UCSD-AML1 (cell line): ENCODE data around the gene WDPCP.
"Not testable (repeated sequence)": the region's sequence is repeated elsewhere in the genome, so short reads cannot be mapped to it uniquely, and the experiment has no call there.

Experiments
- DNase-seq: peaks from one replicate; lab custom pipeline; 2025; ENCODE audit not compliant: unreplicated experiment; lab: John Stamatoyannopoulos, UW

The WDPCP gene

DNA sequence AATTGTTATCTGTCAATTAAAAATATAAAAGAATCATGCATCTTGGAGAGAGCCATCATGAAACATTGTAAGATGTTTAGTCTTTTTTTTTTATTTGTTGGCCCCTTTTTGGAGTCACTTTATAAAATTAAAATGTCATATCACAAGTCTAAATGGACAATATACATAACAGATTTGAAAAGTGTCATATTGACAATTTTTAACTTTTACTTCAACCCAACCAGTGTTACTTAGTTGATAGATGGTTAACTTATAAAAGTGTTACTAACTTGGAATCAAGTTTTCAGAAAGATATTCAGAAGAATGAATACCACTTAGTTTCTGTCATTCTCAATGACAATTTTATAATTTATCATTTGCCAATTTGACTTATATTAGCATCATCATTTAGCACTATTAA is 319.3 kb downstream of the WDPCP start:
- no peak for DNase-seq

- no peak for DNase-seq
These were observed 327.1 kb downstream of the WDPCP start for GRCh38 chr2:63261137-63261621.

DNA sequence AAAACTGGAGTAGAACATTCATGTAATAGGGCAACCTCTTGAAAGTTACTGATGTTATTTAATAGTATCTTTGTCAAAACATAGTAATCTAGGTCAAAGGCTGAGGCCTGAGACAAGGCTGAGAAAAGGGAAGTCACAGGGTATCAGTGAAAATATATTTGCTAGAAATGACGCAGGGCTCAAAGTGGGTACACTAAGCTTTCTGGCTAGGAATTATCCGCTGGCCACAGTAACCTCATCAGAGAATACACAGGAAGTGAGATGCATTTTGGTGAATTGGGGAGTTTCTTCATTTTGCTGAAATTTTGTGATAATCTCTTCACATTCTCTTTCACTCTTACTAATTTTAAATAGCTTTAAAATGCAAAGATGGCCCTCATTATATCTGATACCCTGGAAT is 330.8 kb downstream of the WDPCP start:
- DNase-seq = no peak

DNA sequence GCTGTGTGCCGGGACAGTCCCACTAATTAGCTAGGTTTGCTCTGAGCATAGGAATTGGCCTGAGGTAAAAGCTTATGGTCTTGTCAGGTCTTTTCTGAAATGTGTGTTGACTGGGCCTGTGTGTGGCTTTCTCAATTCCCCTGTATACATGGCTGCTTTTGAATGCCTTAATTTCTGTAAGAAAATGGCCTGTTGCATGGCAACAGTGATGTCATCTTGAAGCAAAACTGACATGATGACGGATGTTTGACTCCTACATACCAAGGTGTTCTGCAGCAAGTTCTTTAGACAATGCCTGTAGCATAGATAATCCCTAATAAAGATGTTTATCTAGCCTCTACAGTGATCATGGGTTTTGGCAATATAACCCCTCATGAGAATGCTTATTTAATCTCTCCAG is 339.1 kb downstream of the WDPCP start:
- DNase-seq = no peak

- DNase-seq = no peak
These were observed 345.5 kb downstream of the WDPCP start for GRCh38 chr2:63242747-63243146.

DNA sequence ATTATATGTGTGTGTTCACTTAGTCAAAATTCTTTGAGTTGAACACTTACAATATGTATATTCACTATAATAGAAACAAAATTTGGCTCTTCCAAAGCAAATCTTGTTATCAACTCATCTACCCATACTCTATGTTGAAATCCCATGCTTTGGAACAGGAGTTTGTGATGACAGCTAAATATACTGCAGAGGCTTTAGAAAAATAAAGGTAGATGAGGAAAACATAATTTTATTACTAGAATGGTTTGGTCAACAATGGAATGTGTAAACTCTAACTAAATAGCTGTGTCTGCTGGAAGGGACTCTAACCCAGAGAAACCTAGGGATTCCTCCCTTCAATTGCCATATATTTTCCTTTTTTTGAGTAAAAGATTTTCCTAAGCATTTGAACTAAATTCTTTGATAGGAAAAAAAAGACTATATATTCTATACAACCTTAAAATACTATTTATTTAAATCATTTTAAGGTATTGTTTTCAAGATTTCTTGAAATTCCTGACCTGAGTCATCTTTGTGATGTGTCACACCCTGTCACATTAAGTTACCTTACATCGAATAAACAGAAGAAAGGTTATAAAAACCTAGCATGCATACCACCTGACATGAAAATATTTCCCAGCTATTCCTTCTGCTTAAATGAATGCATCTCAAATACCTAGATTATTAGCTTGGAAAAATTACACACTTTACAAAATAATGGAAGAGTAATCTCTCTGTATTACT is 362.2 kb downstream of the WDPCP start:
- no peak for DNase-seq

DNA sequence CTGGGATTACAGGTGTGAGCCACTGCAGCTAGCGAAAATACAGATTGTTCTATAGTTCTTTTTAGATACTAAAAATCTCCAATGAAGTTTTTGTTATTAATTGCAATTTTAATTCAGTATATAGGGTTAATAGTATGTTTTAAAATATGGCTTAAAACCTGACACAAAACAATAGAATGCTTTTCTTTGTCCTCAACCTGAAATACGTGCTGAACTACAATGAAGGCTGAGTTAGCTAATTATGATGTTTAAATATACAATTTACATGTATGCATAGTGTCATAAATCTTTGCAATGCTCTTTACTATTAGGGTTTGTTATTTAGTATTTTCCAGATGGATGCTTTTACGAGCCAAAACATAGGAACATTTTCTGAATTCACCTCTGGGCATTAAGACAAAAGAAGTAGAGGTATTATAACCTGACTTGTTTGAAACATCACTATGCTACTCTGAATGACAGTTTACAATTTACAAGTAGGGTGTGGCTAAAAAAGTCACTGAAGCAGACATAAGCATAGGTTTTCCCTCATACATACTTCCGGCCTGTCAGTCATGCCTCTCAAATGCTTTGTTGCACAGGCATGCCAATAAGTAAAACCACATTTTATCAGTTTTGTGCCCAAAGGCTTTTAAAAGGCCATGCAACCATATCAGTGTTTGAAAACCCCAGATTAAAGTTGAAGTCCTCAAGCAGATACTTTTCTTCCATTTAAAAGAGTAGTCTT is 369.3 kb downstream of the WDPCP start:
- DNase-seq = no peak

DNA sequence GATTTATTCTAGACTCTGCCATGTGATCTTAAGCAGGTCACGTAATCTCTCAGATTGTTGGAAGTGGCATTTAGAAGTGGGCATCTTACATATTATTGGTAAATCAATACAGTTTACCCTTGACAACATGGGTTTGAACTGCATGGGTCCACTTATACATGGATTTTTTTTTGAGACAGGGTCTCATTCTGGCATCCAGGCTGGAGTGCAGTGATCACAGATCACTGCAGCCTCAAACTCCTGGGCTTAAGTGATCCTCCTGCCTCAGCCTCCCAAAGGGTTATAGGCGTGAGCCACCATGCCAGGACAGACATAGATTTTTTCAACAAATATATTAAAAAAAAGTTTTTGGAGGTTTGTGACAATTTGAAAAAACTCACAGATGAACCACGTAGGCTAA is 393.0 kb downstream of the WDPCP start:
- no peak for DNase-seq

DNA sequence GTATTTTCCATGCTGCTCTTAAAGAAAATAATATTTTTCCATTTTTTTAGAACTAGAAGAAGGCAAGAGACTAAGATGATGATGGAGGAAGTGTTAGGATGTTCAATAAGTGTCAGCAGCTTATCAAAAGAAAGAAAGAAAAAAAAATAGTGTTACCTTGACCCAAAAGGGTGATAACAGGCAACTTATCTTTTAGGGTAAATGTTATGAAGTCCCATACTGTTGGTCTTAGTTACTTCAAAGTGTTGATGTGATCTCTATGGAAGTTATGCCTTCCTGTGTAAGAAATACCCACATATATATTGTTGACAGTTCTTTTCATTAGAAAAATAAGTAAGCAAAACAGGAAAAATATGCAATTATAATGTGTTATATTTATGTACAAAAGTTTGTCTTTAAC is 394.1 kb downstream of the WDPCP start:
- DNase-seq = no peak

- no peak for DNase-seq
These were observed 395.1 kb downstream of the WDPCP start for GRCh38 chr2:63192889-63193774.

GRCh38 chr2:63192169-63192888 is 395.9 kb downstream of the WDPCP start:
- DNase-seq = no peak

DNA sequence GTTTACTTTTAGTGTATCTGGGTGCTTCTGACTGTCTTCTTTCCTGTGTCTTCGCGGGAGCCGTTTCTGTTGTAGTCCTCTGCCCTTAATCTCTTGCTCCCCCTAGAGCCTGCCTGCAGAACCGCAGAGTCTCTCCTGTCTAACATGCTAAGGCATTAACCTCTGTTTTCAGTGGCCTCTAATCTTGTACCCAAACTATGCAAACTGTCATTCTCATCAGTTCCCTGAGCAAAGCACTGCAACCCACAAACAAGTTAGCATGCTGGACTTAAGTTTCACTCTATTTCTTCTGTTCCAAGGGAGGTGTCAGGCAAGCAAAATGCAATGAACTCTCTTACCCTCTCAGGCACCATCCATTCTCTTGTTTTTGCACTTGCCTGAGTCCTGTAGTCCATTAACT is 399.3 kb downstream of the WDPCP start:
- DNase-seq = no peak

- DNase-seq = no peak
These were observed 401.9 kb downstream of the WDPCP start for GRCh38 chr2:63186331-63186730.

DNA sequence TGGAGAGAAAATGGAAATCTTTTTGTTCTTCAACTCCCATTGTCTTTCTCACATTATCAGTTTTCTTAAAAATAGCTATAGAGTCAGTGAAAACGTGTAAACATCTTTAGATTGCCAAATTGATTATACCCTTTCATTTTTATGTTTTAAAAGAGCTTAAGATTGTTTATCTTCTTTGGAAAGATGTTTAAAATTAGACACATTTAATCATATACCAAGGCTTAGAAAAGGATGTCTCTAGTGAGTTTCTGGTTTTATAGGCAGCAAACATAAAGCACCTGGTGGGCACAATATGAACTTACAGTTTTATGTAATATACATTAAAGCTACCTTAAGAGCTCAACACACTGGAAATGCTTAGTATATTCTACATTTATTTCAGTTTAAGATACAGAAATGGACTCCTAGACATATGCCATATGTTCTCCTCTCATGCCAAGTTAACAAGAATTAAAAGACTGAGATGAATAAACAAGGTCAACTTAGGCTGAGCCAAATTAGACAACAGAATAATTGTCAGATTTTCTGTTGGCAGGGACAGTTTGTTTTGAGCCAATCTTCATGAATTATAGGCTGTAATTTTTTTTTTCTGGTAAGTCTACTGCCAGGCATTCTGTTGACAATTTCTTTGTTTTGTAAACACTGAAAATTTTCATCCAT is 425.0 kb downstream of the WDPCP start:
- no peak for DNase-seq

GRCh38 chr2:63159262-63159661 is 429.0 kb downstream of the WDPCP start:
- no peak for DNase-seq

- not testable (repeated sequence) for DNase-seq
These were observed 451.6 kb downstream of the WDPCP start for GRCh38 chr2:63136683-63137082.

DNA sequence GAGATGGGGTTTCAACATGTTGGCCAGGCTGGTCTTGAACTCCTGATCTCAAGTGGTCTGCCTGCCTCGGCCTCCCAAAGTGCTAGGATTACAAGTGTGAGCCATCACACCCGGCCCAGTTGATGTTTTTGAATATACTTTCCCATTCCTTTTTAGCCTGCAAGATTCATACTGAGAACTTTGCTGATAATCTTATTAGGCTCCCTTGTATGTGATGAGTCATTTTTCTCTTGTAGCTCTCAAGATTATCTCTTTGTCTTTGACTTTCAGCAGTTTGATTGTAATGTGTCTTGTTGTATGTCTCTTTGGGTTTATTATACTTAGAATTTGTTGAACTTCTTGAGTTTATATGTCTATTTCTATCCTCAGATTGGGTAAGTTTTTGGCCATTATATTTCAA is 456.3 kb downstream of the WDPCP start:
- no peak for DNase-seq

DNA sequence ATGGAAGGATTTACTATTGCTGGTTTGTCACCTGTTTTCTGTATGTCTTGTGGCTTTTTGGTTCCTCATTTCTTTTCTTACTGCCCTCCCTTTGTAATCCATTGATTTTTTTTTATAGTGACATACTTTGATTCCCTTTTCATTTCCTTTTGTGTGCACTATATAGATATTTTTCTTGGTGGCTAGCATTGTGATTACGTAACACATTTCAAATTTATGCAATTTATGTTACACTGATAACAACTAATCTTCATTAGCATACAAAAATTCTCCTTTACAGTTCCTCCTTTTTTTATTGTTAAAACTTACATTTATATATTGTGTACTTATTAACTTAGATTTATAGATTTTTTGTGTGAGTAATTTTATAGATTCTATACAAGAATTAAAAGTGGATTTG is 457.1 kb downstream of the WDPCP start:
- DNase-seq = no peak

DNA sequence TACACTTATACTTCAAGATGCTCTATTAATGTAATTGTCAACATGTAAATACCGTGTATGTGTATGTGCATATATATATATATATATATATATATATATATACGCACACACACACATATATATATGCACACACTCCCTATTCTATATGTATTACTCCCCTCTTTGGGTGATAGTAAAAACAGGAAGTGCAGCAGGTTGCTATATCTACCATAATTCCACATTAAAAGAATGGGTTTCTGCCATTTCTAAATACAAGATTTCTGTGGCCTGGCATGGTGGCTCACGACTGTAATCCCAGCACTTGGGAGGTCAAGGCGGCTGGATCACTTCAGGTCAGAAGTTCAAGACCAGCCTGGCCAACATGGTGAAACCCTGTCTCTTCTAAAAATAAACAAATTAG is 460.7 kb downstream of the WDPCP start:
- DNase-seq = no peak

DNA sequence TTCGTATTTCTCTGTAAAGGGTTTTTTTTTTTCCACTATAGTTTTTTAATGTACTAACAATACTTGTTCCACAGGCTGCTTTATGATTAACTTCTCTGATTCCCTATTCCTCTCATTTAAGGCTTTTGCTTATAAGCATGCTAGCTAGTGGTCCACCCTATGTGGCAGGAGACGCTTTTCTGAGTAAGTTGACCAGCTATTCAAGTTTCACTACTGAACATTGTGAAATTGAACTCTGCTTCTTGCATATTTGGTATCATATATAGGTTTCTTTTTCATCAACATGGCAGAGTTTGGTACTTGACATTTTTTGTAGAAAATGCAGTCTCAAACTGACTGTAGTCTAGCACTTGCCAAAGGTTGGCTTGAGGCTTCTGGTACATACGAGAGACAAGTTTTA is 463.4 kb downstream of the WDPCP start:
- DNase-seq = no peak
